ENCODE results near the gene NMNAT2.

NMNAT2 gene

DNA sequence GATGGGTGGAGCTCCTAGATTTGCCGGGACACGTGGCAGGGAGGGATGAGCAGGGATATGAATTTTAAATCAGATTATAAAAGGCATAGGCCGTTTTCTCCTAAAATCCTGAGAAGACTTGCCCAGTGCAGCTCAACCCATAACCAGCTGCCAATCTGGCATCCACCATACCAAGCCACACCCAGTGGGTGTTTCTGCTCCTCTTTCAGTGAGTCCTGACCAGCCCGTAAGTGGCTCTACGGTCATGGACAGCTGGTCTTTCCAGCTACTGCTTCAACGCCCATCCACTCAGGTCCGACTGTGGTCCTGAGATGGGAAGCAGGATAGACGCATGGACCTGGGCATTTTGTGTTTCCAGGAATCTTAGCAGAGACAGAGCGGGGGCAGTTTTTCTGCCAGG is 124.9 kb downstream of the NMNAT2 start:
- no peak overlapping the region for H3K4me3 ChIP-seq (ENCODE audit: low read depth, low read length)
- no peak for DNase-seq (ENCODE audit: low read depth)
- TF ChIP-seq, protein P1, sequence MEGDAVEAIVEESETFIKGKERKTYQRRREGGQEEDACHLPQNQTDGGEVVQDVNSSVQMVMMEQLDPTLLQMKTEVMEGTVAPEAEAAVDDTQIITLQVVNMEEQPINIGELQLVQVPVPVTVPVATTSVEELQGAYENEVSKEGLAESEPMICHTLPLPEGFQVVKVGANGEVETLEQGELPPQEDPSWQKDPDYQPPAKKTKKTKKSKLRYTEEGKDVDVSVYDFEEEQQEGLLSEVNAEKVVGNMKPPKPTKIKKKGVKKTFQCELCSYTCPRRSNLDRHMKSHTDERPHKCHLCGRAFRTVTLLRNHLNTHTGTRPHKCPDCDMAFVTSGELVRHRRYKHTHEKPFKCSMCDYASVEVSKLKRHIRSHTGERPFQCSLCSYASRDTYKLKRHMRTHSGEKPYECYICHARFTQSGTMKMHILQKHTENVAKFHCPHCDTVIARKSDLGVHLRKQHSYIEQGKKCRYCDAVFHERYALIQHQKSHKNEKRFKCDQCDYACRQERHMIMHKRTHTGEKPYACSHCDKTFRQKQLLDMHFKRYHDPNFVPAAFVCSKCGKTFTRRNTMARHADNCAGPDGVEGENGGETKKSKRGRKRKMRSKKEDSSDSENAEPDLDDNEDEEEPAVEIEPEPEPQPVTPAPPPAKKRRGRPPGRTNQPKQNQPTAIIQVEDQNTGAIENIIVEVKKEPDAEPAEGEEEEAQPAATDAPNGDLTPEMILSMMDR (IDR thresholded peaks at IDR 0.05; ENCODE audit: control insufficient read depth, extremely low read depth, insufficient read depth) = no peak

DNA sequence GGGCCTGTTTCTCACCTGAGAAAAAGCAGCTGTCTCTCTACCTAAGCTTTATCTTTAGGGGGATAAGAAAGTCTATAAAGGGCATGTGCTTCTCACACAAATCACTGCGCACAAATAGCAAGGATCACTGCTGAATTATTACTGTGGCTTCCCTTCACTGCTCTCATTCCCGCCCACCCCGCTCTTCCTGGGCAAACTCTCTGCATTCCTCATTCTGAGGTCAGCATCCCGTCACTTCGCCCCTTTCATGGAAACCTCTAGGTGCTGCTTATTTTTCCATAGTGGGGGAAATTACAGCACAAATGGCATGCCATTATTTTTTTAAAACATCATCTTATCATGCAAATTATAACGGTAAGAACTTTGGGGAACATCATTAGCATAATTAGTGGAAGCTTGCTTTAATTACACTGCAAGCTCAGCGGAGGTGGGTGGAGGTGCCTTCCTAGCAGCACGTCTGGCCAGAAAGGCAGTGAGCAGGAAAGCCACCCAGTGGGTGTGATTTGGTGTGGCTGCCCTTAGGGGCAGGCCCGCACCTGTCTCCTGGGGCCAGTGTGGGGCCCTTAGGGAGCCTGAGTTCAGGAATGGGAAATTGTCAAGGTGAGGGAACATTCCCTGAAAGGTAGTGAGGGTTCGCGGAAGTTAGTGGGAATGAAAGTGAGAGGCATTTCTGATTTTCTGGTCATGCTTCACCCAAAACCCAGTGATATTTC is 126.2 kb downstream of the NMNAT2 start:
- DNase-seq (ENCODE audit: low read depth) = no peak

DNA sequence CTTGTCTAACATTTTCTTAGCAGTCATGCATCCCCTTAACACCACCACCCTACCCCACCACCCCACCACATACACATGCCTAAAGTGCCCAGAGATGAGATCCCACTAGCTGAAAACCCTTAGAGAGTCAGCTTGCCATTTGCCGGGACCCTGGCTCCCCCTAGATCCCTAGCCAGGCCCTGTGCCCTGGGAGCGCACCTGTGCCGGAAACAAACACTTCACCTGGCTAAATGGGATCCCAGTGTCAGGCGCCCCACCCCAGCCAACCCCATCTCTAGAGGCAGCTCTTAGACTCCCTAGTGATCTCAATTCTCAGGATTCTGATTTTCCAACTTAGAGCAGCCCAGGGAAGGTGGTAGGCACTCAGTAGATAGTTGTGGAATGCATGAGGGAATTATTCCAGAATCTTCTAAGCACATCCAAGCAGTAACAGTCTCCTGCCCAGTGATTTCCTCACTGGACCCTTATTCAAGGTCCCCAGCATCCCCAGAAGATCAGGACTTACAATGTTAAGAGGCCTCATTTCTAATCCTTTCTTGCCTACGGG is 126.9 kb downstream of the NMNAT2 start:
- no peak overlapping the region for H3K4me3 ChIP-seq (ENCODE audit: low read depth, low read length)
- no peak for DNase-seq (ENCODE audit: low read depth)
- TF ChIP-seq, protein P1 (IDR thresholded peaks at IDR 0.05; ENCODE audit: control insufficient read depth, extremely low read depth, insufficient read depth) = no peak

More for the DNA sequence above, 126.2 kb downstream of the NMNAT2 start:
- TF ChIP-seq, protein P1 (IDR thresholded peaks at IDR 0.05; ENCODE audit: control insufficient read depth, extremely low read depth, insufficient read depth) = no peak
- H3K4me3 ChIP-seq (ENCODE audit: low read depth, low read length) = no peak overlapping the region

DNA sequence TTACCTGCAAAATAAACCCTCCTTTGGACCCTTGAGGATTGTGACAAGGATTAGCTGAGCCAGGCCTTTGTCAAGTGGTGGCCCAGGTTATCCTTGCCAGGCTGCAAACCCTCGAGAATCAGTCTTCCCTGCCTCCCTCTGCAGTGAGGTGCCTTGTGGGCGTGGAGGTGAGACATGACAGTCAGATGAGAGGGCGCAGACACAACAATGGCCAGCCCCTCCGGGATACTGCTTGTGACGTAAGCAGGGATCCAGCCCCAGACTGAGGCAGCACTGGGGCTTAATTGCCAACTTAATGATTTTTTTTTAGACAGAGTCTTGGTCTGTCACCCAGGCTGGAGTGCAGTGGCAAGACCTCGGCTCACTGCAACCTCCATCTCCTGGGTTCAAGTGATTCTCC is 127.6 kb downstream of the NMNAT2 start:
- no peak for DNase-seq (ENCODE audit: low read depth)
- H3K4me3 ChIP-seq (ENCODE audit: low read depth, low read length) = no peak overlapping the region
- TF ChIP-seq, protein P1 (IDR thresholded peaks at IDR 0.05; ENCODE audit: control insufficient read depth, extremely low read depth, insufficient read depth) = no peak

DNA sequence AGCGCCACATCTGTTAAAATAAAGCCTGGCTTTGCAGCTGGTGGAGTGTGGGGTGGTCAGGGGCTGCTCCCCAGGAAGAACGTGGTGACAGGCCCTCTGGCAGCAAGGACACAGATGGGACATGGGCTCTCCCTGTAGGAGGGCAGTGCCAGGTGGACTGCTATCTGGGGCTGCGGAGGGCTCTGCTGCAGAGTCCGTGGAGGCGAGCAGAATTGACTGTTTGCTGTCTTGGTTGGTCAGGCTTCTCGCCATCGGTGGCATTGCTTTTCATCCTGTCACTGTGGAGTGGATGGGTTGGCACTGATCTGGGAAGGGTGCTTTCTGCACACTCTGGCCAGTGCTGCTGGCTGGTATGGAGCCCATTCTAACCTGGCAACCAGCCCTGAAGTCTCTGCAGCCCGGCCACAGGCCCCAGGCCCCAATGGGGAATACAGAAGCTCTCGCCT is 129.1 kb downstream of the NMNAT2 start:
- DNase-seq (ENCODE audit: low read depth) = no peak
- TF ChIP-seq, protein P1 (IDR thresholded peaks at IDR 0.05; ENCODE audit: control insufficient read depth, extremely low read depth, insufficient read depth) = no peak
- H3K4me3 ChIP-seq (ENCODE audit: low read depth, low read length) = no peak overlapping the region

DNA sequence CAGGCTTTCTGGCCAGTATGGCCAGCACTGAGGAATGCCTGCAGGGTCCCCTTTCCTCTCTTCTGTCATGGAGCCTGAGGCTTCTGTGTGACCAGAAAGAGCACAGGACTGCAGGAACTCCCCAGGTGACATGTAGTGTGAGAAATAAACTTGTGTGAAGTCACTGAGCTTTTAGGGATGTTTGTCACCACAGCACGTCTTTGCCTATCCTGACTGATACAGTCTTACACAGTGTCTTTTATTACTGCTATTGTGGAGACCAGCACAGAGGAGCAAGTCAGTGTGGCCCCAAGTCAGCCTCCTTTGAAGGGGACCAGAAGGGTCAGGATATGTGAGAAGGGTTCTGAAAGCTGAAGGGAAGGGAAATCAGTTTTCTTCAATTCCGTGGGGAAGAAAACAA is 129.6 kb downstream of the NMNAT2 start:
- TF ChIP-seq, protein P1 (IDR thresholded peaks at IDR 0.05; ENCODE audit: control insufficient read depth, extremely low read depth, insufficient read depth) = no peak
- H3K4me3 ChIP-seq (ENCODE audit: low read depth, low read length) = no peak overlapping the region
- no peak for DNase-seq (ENCODE audit: low read depth)
